ENCODE results near the gene FARS2. TPM values are rescaled to one million over a fixed set of nuclear protein-coding genes. Genes with fewer than 3 reads are reported as not detected.

FARS2 gene
- total and polyA plus RNA-seq, 7 donors, result 8.1 to 21.0 (median 12.5) TPM

DNA sequence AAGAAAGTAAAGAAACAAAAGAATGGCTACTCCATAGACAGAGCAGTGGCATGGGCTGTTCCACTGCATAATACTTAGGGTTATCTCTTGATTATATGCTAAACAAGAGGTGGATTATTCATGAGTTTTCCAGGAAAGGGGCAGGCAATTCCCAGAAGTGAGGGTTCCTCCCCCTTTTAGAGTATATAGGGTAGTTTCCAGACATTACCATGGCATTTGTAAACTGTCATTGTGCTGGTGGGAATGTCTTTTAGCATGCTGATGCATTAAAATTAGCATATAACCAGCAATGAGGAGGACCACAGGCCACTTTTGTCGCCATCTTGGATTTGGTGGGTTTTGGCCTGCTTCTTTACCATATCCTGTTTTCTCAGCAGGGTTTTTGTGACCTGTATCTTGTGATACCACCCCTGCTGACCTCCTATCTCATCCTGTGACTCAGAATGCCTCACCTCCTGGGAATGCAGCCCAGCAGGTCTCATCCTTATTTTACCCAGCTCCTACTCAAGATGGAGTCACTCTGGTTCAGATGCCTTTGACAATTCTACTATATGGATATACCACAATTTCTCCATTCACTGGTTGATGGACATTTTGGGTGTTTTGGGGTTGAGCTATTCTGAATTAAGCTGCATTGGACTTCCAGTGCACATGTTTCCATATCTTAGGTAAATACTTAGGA lies 280.6 kb downstream of the FARS2 start:
- DNase-seq, result no peak

DNA sequence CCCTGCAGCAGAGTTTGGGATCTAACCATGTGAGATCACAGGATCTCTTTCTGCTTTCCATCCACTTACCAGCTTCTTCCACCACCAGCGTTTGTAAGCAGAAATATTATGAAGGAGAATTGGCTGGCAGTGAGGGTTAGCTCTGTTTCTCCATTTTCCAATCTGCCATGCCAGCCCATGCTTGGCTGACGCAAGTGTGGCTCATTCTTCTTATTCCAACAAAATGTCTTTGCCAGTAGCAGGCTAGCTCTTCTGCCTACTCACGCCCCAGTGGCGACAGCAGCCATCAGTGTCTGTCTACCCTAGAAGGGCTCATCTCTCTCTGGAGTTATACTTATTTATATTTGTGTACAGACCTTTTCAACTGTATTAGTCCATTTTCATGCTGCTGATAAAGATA lies 286.2 kb downstream of the FARS2 start:
- Histone ChIP-seq H3K36me3 (no peaks in the 10 kb centered on the region), H3K4me1 (no peaks in the 10 kb centered on the region), H3K4me3 (no peak overlapping the region), H3K9me3 (peaks cover 0 to 4% (median 1%) of the 10 kb centered on the region in 4 donors), H3K27ac (no peak overlapping the region), H3K27me3 (no peaks in the 10 kb centered on the region)
- intact Hi-C loops (cut with DNase I), result no loop called here
- WGBS, 2 donors, result 97 to 98% methylated on average over 4 of the region's 4 CpGs
- no peak for DNase-seq
- no peak for TF ChIP-seq CTCF (IDR thresholded peaks at IDR 0.05)
- TF ChIP-seq POLR2A (IDR thresholded peaks at IDR 0.05), result no peak
- no peak for TF ChIP-seq POLR2AphosphoS5 (IDR thresholded peaks at IDR 0.05)

More for the DNA sequence above, 280.6 kb downstream of the FARS2 start:
- no peak overlapping the region for H3K4me3 ChIP-seq
- H3K4me1 ChIP-seq, result peaks cover 0 to 6% (median 0%) of the 10 kb centered on the region in 4 donors
- TF ChIP-seq CTCF (IDR thresholded peaks at IDR 0.05) (no peak), POLR2A (IDR thresholded peaks at IDR 0.05) (no peak)
- no peaks in the 10 kb centered on the region for H3K9me3 ChIP-seq
- H3K27ac ChIP-seq, result no peak overlapping the region
- intact Hi-C loops (cut with DNase I), result no loop called here
- no peaks in the 10 kb centered on the region for H3K36me3 ChIP-seq
- no peaks in the 10 kb centered on the region for H3K27me3 ChIP-seq
- 100% methylated on average over 1 of the region's 1 CpG for WGBS, 2 donors

DNA sequence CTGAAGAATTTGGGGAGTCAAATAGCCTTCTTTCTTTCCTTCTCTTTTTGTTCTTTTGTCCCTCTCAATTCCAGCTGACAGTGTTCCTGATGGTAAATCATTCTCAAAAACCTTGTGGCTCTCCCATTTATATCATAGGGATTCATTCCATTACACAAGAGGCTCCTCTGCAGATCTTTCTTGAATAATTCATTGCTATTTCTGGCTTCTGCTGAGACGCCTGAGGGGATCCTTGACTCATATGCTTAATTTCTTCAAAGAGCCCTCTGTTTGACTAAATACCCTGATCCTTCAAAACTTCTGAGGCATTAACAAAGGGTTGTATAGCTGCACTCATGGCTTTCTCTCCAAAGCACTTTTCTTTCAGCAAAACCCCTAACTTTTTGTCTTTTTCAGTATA lies 289.3 kb downstream of the FARS2 start:
- Histone ChIP-seq H3K27me3 (no peaks in the 10 kb centered on the region), H3K4me1 (no peaks in the 10 kb centered on the region), H3K9me3 (peaks cover 0 to 4% (median 1%) of the 10 kb centered on the region in 4 donors), H3K4me3 (no peak overlapping the region), H3K27ac (no peak overlapping the region), H3K36me3 (no peaks in the 10 kb centered on the region)
- WGBS, 2 donors, result 90 to 96% methylated on average over 1 of the region's 1 CpG
- DNase-seq, result no peak
- intact Hi-C loops (cut with DNase I), result no loop called here
- no peak for TF ChIP-seq EP300 (IDR thresholded peaks at IDR 0.05)
- no peak for TF ChIP-seq CTCF (IDR thresholded peaks at IDR 0.05)
- TF ChIP-seq POLR2A (IDR thresholded peaks at IDR 0.05), result no peak
- no peak for TF ChIP-seq POLR2AphosphoS5 (IDR thresholded peaks at IDR 0.05)

DNA sequence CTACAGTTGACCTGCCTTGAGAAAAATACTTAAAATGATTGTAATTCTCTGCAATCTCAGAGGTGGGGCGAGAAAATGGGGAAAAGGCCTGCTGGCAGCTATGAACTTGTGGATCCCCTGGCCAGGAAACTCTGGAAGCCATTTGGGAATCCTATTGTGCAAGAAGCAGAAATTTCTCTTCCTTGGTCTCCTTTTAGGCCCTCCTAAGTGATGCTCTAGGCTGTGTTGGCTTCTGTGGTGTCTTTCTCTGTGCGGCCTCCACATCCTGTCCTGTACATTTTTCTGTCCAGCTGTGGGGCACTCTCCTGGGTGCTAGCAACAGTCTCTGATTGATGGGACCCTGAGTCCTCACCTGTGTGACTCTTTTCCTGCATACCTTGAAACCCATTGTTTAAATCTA lies 290.9 kb downstream of the FARS2 start:
- 95 to 98% methylated on average over 2 of the region's 2 CpGs for WGBS, 2 donors

More for the DNA sequence above, 290.9 kb downstream of the FARS2 start:
- intact Hi-C loops (cut with DNase I), result no loop called here
- H3K36me3 ChIP-seq, result no peaks in the 10 kb centered on the region
- H3K27me3 ChIP-seq, result no peaks in the 10 kb centered on the region
- no peak for TF ChIP-seq EP300 (IDR thresholded peaks at IDR 0.05)
- no peak for TF ChIP-seq POLR2A (IDR thresholded peaks at IDR 0.05)
- no peak for TF ChIP-seq CTCF (IDR thresholded peaks at IDR 0.05)
- no peak for TF ChIP-seq POLR2AphosphoS5 (IDR thresholded peaks at IDR 0.05)
- H3K27ac ChIP-seq, result no peak overlapping the region
- no peak overlapping the region for H3K4me3 ChIP-seq
- H3K9me3 ChIP-seq, result peaks cover 0 to 4% (median 1%) of the 10 kb centered on the region in 4 donors
- DNase-seq, result no peak
- H3K4me1 ChIP-seq, result no peaks in the 10 kb centered on the region
